Ishikawa (cell line): ENCODE results near the gene NPIPB6.

Experiments used
- CEBPB ChIP-seq: IDR thresholded peaks from 2 replicates; pipeline ENCODE4 v1.6.1; 2012
- CREB1 ChIP-seq: IDR thresholded peaks from 2 replicates; pipeline ENCODE4 v1.6.1; 2012; ENCODE audit warnings: low read depth
- EGR1 ChIP-seq: IDR thresholded peaks from 2 replicates; pipeline ENCODE4 v1.6.1; 2012
- EP300 ChIP-seq: IDR thresholded peaks from 2 replicates; pipeline ENCODE4 v1.6.1; 2012; ENCODE audit warnings: borderline replicate concordance
- FOXM1 ChIP-seq: IDR thresholded peaks from 2 replicates; pipeline ENCODE4 v1.6.1; 2012; ENCODE audit warnings: low read depth, borderline replicate concordance
- MAX ChIP-seq: IDR thresholded peaks from 2 replicates; pipeline ENCODE4 v1.6.1; 2012
- NFIC ChIP-seq: IDR thresholded peaks from 2 replicates; pipeline ENCODE4 v1.6.1; 2012
- RAD21 ChIP-seq: IDR thresholded peaks from 2 replicates; pipeline ENCODE4 v1.6.1; 2012; ENCODE audit warnings: low read depth
- REST ChIP-seq: IDR thresholded peaks from 2 replicates; pipeline ENCODE4 v1.6.1; 2012; ENCODE audit warnings: low read depth, mild to moderate bottlenecking
- TAF1 ChIP-seq: IDR thresholded peaks from 2 replicates; pipeline ENCODE4 v1.6.1; 2012; ENCODE audit warnings: low read depth, mild to moderate bottlenecking
- TCF12 ChIP-seq: IDR thresholded peaks from 2 replicates; pipeline ENCODE4 v1.6.1; 2012; ENCODE audit warnings: low read depth
- TEAD4 ChIP-seq: IDR thresholded peaks from 2 replicates; pipeline ENCODE4 v1.6.1; 2012
- USF1 ChIP-seq: IDR thresholded peaks from 2 replicates; pipeline ENCODE4 v1.6.1; 2012
- YY1 ChIP-seq: IDR thresholded peaks from 2 replicates; pipeline ENCODE4 v1.6.1; 2012; ENCODE audit warnings: low read depth
- ZBTB7A ChIP-seq: IDR thresholded peaks from 2 replicates; pipeline ENCODE4 v1.6.1; 2012; ENCODE audit warnings: low read depth

Gene NPIPB6

GRCh38 chr16:28295276-28295675 is 68.0 kb downstream of the NPIPB6 start:
- TF ChIP-seq TCF12 (no peak), CREB1 (no peak), MAX (no peak), TAF1 (no peak), NFIC (no peak), YY1 (no peak), EGR1 (no peak), REST (no peak), ZBTB7A (no peak), TEAD4 (no peak), RAD21 (no peak), USF1 (no peak), CEBPB (no peak), FOXM1 (no peak), EP300 (no peak)

GRCh38 chr16:28294201-28294600 is 69.1 kb downstream of the NPIPB6 start:
- no peak for TF ChIP-seq REST
- no peak for TF ChIP-seq TCF12
- no peak for TF ChIP-seq NFIC
- TF ChIP-seq ZBTB7A = no peak
- no peak for TF ChIP-seq TEAD4
- TF ChIP-seq TAF1 = no peak
- TF ChIP-seq CREB1 = no peak
- TF ChIP-seq MAX = no peak
- no peak for TF ChIP-seq EGR1
- TF ChIP-seq FOXM1 = no peak
- TF ChIP-seq CEBPB = no peak
- no peak for TF ChIP-seq RAD21
- no peak for TF ChIP-seq EP300
- no peak for TF ChIP-seq YY1
- no peak for TF ChIP-seq USF1

GRCh38 chr16:28293601-28293960 is 69.7 kb downstream of the NPIPB6 start:
- no peak for TF ChIP-seq YY1
- TF ChIP-seq TAF1 = no peak
- TF ChIP-seq FOXM1 = no peak
- no peak for TF ChIP-seq TCF12
- no peak for TF ChIP-seq EGR1
- TF ChIP-seq EP300 = no peak
- TF ChIP-seq CREB1 = no peak
- TF ChIP-seq ZBTB7A = no peak
- no peak for TF ChIP-seq NFIC
- TF ChIP-seq MAX = no peak
- no peak for TF ChIP-seq REST
- no peak for TF ChIP-seq CEBPB
- no peak for TF ChIP-seq USF1
- no peak for TF ChIP-seq RAD21
- no peak for TF ChIP-seq TEAD4
